Liver (tissue), 9 donors: ENCODE data around the gene GATA3. TPM values are rescaled to one million over a fixed set of nuclear protein-coding genes. Genes with fewer than 3 reads are reported as not detected.

Source experiments
- DNase-seq: peaks from one replicate; pipeline ENCODE4 v3.0.0-alpha.2; 2017; ENCODE audit warnings: low spot score
- H3K27ac ChIP-seq, 2 donors: one replicate each; pipeline ENCODE4 v1.7.0; 2013; ENCODE audit warnings: inconsistent platforms in 2 of 2, low read length in 2 of 2, control low read depth in 1 of 2, low read depth in 1 of 2, mild to moderate bottlenecking in 1 of 2
- H3K27me3 ChIP-seq, 4 donors: one replicate each; pipeline versions ENCODE4 v1.6.1 to v1.7.0; 2013; ENCODE audit warnings: low read length in 3 of 4, inconsistent platforms in 1 of 4, mild to moderate bottlenecking in 1 of 4, moderate library complexity in 1 of 4; ENCODE audit not compliant: control insufficient read depth in 4 of 4, insufficient read depth in 4 of 4
- H3K36me3 ChIP-seq, 4 donors: one replicate each; pipeline versions ENCODE4 v1.6.1 to v1.7.0; 2013; ENCODE audit warnings: low read length in 3 of 4, mild to moderate bottlenecking in 3 of 4, low read depth in 1 of 4, moderate library complexity in 1 of 4; ENCODE audit not compliant: control insufficient read depth in 4 of 4, insufficient read depth in 3 of 4
- H3K4me1 ChIP-seq, 4 donors: one replicate each; pipeline versions ENCODE4 v1.6.1 to v1.7.0; 2013; ENCODE audit warnings: low read length in 3 of 4, mild to moderate bottlenecking in 3 of 4, moderate library complexity in 1 of 4; ENCODE audit not compliant: control insufficient read depth in 4 of 4, insufficient read depth in 4 of 4
- H3K4me3 ChIP-seq, 3 donors: one replicate each; pipeline versions ENCODE4 v1.6.1 to v1.7.0; 2013; ENCODE audit warnings: low read length in 3 of 3, control low read depth in 1 of 3, low read depth in 1 of 3, mild to moderate bottlenecking in 1 of 3
- H3K9ac ChIP-seq, 2 donors: one replicate each; pipeline ENCODE4 v1.7.0; 2013; ENCODE audit warnings: low read length in 2 of 2, mild to moderate bottlenecking in 2 of 2, moderate library complexity in 2 of 2, control low read depth in 1 of 2, low read depth in 1 of 2
- H3K9me3 ChIP-seq, 4 donors: one replicate each; pipeline versions ENCODE4 v1.6.1 to v1.7.0; 2013; ENCODE audit warnings: low read length in 3 of 4; ENCODE audit not compliant: control insufficient read depth in 4 of 4
- EGR1 ChIP-seq, 2 donors: IDR thresholded peaks; 2 replicates each; pipeline ENCODE4 v1.6.1; 2016 to 2018; ENCODE audit warnings: antibody characterized with exemption in 2 of 2, low read depth in 2 of 2
- FOXA1 ChIP-seq: IDR thresholded peaks from 2 replicates; pipeline ENCODE4 v1.6.1; 2016; ENCODE audit warnings: antibody characterized with exemption
- FOXA2 ChIP-seq: IDR thresholded peaks from 2 replicates; pipeline ENCODE4 v1.6.1; 2016; ENCODE audit warnings: antibody characterized with exemption
- GABPA ChIP-seq, 2 donors: IDR thresholded peaks in 1 of 2; conservative IDR thresholded peaks in 1 of 2; 2 replicates each; pipeline ENCODE4 v1.6.1; 2016; ENCODE audit warnings: antibody characterized with exemption in 2 of 2, mild to moderate bottlenecking in 1 of 2, moderate library complexity in 1 of 2
- HNF4A ChIP-seq, 2 donors: conservative IDR thresholded peaks; 2 replicates each; pipeline ENCODE4 v1.6.1; 2016; ENCODE audit warnings: antibody characterized with exemption in 2 of 2, mild to moderate bottlenecking in 2 of 2
- HNF4G ChIP-seq: IDR thresholded peaks from 2 replicates; pipeline ENCODE4 v1.6.1; 2016; ENCODE audit warnings: antibody characterized with exemption
- JUND ChIP-seq, 2 donors: IDR thresholded peaks; 2 replicates each; pipeline ENCODE4 v1.6.1; 2016; ENCODE audit warnings: antibody characterized with exemption in 2 of 2
- NR2F2 ChIP-seq: IDR thresholded peaks from 2 replicates; pipeline ENCODE4 v1.6.1; 2016; ENCODE audit warnings: antibody characterized with exemption
- RAD21 ChIP-seq, 2 donors: IDR thresholded peaks; 2 replicates each; pipeline ENCODE4 v1.6.1; 2016; ENCODE audit warnings: antibody characterized with exemption in 2 of 2, mild to moderate bottlenecking in 2 of 2
- RXRA ChIP-seq, 2 donors: IDR thresholded peaks; 2 replicates each; pipeline ENCODE4 v1.6.1; 2017 to 2018; ENCODE audit warnings: antibody characterized with exemption in 2 of 2, mild to moderate bottlenecking in 1 of 2
- SP1 ChIP-seq: IDR thresholded peaks from 2 replicates; pipeline ENCODE4 v1.6.1; 2018; ENCODE audit warnings: antibody characterized with exemption, mild to moderate bottlenecking
- TAF1 ChIP-seq: conservative IDR thresholded peaks from 2 replicates; pipeline ENCODE4 v1.6.1; 2016; ENCODE audit warnings: antibody characterized with exemption, mild to moderate bottlenecking
- YY1 ChIP-seq: IDR thresholded peaks from 2 replicates; pipeline ENCODE4 v1.6.1; 2016; ENCODE audit warnings: antibody characterized with exemption, mild to moderate bottlenecking
- WGBS: extraction: QIAGEN DNeasy Blood & Tissue Kit; methylation state at CpG from one replicate; pipeline ENCODE4 v1.1.7; 2013; 5-methylcytosine and 5-hydroxymethylcytosine counted together
- polyA plus RNA-seq, 2 donors: library from polyadenylated mRNA; stranded (reverse) in 1 of 2; unstranded in 1 of 2; fragments of 200-250 nt in 1 of 2; fragments of >200 nt in 1 of 2; fragmentation: Nextera tagmentation in 1 of 2; extraction: Ambion mirVana in 1 of 2; gene quantifications; one replicate each; pipeline versions ENCODE4 v1.2.1 to v1.2.3, GENCODE V29; 2013 to 2015
- total RNA-seq, 2 donors: library from RNA; depleted of rRNA; stranded (reverse); fragments of >200 nt; gene quantifications; one replicate each; pipeline ENCODE4 v1.2.3, GENCODE V29; 2014
- TF ChIP-seq, protein P1 (sequence below): IDR thresholded peaks from 2 replicates; pipeline ENCODE4 v1.6.1; 2016; ENCODE audit warnings: antibody characterized with exemption
- TF ChIP-seq, protein P2 (sequence below): IDR thresholded peaks from 2 replicates; pipeline ENCODE4 v1.6.1; 2016; ENCODE audit warnings: antibody characterized with exemption
- TF ChIP-seq, protein P3 (sequence below): fragments of 150-350 bp; IDR thresholded peaks from 2 replicates; pipeline ENCODE4 v1.5.1; 2017; ENCODE audit warnings: improper control_type of control experiment, low read depth, low read length; ENCODE audit not compliant: missing input control
- TF ChIP-seq, protein P4 (sequence below): IDR thresholded peaks from 2 replicates; pipeline ENCODE4 v1.6.1; 2016; ENCODE audit warnings: antibody characterized with exemption
- TF ChIP-seq, protein P5 (sequence below): IDR thresholded peaks from 2 replicates; pipeline ENCODE4 v1.6.1; 2016; ENCODE audit warnings: antibody characterized with exemption, mild to moderate bottlenecking
- donor health status: healthy.
- donor health status: healthy.
- donor health status: healthy.
- donor health status: healthy.
- donor health status: healthy.

Gene GATA3
- total and polyA plus RNA-seq, 4 donors, result 0.08 to 0.51 (median 0.21) TPM

DNA sequence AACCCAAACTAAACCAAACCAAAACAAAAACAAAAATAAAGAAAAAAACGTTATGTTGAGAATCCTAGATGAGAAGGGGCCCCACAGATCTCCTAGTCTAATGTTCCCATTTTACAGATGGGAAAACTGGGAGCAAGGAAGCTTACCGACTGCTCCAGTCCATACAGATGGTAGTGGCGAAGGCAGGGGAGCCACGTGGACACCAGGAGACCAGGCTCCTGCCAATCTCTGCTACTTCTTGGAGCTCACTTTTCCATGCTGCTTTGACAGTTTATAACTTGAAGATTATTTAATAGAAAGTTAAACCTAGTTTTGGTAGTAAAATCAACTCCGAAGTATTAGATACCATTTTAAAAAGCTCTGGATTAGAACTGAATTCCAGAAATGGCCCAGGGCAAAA is 62.0 kb downstream of the GATA3 start:
- Histone ChIP-seq H3K9ac (no peak overlapping the region), H3K4me3 (no peak overlapping the region), H3K36me3 (no peaks in the 10 kb centered on the region), H3K9me3 (no peaks in the 10 kb centered on the region), H3K4me1 (no peaks in the 10 kb centered on the region), H3K27me3 (no peaks in the 10 kb centered on the region), H3K27ac (no peak overlapping the region)
- no peak for DNase-seq
- WGBS, result 59% methylated on average over 5 of the region's 5 CpGs
- TF ChIP-seq, protein P1, sequence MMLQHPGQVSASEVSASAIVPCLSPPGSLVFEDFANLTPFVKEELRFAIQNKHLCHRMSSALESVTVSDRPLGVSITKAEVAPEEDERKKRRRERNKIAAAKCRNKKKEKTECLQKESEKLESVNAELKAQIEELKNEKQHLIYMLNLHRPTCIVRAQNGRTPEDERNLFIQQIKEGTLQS, result no peak
- TF ChIP-seq, protein P2, sequence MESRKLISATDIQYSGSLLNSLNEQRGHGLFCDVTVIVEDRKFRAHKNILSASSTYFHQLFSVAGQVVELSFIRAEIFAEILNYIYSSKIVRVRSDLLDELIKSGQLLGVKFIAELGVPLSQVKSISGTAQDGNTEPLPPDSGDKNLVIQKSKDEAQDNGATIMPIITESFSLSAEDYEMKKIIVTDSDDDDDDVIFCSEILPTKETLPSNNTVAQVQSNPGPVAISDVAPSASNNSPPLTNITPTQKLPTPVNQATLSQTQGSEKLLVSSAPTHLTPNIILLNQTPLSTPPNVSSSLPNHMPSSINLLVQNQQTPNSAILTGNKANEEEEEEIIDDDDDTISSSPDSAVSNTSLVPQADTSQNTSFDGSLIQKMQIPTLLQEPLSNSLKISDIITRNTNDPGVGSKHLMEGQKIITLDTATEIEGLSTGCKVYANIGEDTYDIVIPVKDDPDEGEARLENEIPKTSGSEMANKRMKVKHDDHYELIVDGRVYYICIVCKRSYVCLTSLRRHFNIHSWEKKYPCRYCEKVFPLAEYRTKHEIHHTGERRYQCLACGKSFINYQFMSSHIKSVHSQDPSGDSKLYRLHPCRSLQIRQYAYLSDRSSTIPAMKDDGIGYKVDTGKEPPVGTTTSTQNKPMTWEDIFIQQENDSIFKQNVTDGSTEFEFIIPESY, result no peak
- no peak for TF ChIP-seq RAD21 (IDR thresholded peaks at IDR 0.05)
- TF ChIP-seq FOXA2, result no peak
- no peak for TF ChIP-seq SP1
- TF ChIP-seq, protein P3, sequence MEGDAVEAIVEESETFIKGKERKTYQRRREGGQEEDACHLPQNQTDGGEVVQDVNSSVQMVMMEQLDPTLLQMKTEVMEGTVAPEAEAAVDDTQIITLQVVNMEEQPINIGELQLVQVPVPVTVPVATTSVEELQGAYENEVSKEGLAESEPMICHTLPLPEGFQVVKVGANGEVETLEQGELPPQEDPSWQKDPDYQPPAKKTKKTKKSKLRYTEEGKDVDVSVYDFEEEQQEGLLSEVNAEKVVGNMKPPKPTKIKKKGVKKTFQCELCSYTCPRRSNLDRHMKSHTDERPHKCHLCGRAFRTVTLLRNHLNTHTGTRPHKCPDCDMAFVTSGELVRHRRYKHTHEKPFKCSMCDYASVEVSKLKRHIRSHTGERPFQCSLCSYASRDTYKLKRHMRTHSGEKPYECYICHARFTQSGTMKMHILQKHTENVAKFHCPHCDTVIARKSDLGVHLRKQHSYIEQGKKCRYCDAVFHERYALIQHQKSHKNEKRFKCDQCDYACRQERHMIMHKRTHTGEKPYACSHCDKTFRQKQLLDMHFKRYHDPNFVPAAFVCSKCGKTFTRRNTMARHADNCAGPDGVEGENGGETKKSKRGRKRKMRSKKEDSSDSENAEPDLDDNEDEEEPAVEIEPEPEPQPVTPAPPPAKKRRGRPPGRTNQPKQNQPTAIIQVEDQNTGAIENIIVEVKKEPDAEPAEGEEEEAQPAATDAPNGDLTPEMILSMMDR, result no peak
- no peak for TF ChIP-seq FOXA1
- no peak for TF ChIP-seq GABPA (IDR thresholded peaks at IDR 0.05 in 1 of 2, conservative IDR thresholded peaks at IDR 0.05 in 1 of 2)
- no peak for TF ChIP-seq TAF1
- TF ChIP-seq, protein P4, sequence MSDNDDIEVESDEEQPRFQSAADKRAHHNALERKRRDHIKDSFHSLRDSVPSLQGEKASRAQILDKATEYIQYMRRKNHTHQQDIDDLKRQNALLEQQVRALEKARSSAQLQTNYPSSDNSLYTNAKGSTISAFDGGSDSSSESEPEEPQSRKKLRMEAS, result no peak

DNA sequence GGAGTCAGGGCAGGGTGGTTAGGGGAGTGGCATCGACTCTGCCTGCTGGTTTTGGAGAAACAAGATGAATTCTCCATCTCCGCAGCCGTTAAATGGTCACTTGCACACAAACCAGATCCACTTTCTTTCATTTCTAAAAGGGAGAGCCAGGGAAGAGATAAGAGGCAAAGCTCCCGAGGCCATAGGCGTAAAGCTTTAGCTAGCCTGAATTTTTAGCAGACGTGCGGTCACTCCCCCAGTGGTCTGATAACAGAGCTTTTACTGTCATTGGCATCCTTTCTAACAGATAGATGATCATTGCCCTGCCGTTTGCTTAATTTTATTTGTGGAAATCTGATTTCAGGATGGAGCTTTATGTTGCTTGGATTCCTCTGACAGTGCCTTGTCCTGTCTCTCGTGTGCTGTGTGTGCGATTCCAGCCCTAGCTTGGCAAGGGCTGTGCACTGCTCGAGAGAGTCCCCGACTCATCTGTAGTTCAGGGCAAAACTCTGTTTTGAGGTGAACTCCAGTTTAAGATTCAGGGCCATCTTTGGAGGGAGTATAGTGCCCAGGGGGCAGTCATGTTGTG is 62.5 kb downstream of the GATA3 start:
- no peak overlapping the region for H3K27ac ChIP-seq
- DNase-seq, result no peak
- TF ChIP-seq, protein P1, result no peak
- no peak for TF ChIP-seq RAD21 (IDR thresholded peaks at IDR 0.05)
- TF ChIP-seq, protein P5, sequence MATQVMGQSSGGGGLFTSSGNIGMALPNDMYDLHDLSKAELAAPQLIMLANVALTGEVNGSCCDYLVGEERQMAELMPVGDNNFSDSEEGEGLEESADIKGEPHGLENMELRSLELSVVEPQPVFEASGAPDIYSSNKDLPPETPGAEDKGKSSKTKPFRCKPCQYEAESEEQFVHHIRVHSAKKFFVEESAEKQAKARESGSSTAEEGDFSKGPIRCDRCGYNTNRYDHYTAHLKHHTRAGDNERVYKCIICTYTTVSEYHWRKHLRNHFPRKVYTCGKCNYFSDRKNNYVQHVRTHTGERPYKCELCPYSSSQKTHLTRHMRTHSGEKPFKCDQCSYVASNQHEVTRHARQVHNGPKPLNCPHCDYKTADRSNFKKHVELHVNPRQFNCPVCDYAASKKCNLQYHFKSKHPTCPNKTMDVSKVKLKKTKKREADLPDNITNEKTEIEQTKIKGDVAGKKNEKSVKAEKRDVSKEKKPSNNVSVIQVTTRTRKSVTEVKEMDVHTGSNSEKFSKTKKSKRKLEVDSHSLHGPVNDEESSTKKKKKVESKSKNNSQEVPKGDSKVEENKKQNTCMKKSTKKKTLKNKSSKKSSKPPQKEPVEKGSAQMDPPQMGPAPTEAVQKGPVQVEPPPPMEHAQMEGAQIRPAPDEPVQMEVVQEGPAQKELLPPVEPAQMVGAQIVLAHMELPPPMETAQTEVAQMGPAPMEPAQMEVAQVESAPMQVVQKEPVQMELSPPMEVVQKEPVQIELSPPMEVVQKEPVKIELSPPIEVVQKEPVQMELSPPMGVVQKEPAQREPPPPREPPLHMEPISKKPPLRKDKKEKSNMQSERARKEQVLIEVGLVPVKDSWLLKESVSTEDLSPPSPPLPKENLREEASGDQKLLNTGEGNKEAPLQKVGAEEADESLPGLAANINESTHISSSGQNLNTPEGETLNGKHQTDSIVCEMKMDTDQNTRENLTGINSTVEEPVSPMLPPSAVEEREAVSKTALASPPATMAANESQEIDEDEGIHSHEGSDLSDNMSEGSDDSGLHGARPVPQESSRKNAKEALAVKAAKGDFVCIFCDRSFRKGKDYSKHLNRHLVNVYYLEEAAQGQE, result no peak
- no peak for TF ChIP-seq EGR1 (IDR thresholded peaks at IDR 0.05; ENCODE audit: low read depth in 2 of 2)
- no peak for TF ChIP-seq HNF4G
- no peak for TF ChIP-seq FOXA2
- no peak for TF ChIP-seq GABPA (IDR thresholded peaks at IDR 0.05 in 1 of 2, conservative IDR thresholded peaks at IDR 0.05 in 1 of 2)
- TF ChIP-seq RXRA (IDR thresholded peaks at IDR 0.05), result no peak
- TF ChIP-seq, protein P2, result no peak
- no peak for TF ChIP-seq YY1
- TF ChIP-seq, protein P4, result no peak
- TF ChIP-seq TAF1, result no peak
- TF ChIP-seq JUND (IDR thresholded peaks at IDR 0.05), result no peak
- no peak for TF ChIP-seq SP1
- TF ChIP-seq FOXA1, result no peak
- no peak for TF ChIP-seq NR2F2
- TF ChIP-seq HNF4A (conservative IDR thresholded peaks at IDR 0.05), result no peak
- TF ChIP-seq, protein P3, result no peak
- no peaks in the 10 kb centered on the region for H3K27me3 ChIP-seq
- H3K9me3 ChIP-seq, result no peaks in the 10 kb centered on the region
- no peak overlapping the region for H3K4me3 ChIP-seq
- no peaks in the 10 kb centered on the region for H3K36me3 ChIP-seq
- H3K9ac ChIP-seq, result no peak overlapping the region
- H3K4me1 ChIP-seq, result no peaks in the 10 kb centered on the region
- WGBS, result 62% methylated on average over 12 of the region's 12 CpGs
